ENCODE data around the gene CFAP61.

CFAP61 gene

DNA sequence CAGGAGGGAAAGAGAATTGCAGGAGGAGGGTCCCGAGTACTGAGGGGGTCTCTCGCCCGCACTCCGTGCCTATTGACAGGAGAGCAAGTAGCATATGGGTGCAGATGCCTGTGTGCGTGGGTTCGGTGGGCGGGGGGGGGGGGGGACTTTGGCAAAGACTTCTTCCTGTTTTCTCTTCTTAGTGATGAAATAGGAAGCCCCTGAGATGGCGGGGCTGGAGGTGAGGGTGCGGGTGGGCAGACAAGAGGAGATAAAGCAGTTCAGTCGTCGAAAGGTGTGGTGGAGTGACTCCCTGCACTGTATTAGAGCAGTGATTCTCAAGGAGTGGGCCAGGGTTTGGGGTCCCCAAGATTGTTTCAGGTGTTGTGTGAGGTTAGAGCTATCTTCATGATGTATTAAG, 31.4 kb upstream of the CFAP61 start:
- H3K9me3 ChIP-seq (ENCODE audit: insufficient read depth, low read depth, low read length) = no peaks in the 10 kb centered on the region
- H3F3A ChIP-seq (ENCODE audit: low read depth) = no peaks in the 10 kb centered on the region
- peak overlapping the region; percentile 89 for H3K4me2 ChIP-seq (ENCODE audit: low read depth, low read length, poor library complexity, severe bottlenecking)
- H2AFZ ChIP-seq (ENCODE audit: low read length) = no peak overlapping the region
- H3K4me3 ChIP-seq (ENCODE audit: low read length, poor library complexity, severe bottlenecking) = peak overlapping the region; percentile 94
- TF ChIP-seq EZH2phosphoT487 (IDR thresholded peaks at IDR 0.05; ENCODE audit: borderline replicate concordance) = no peak
- H3K9ac ChIP-seq (ENCODE audit: low read depth, low read length, poor library complexity, severe bottlenecking) = peak overlapping the region; percentile 86
- H3K4me1 ChIP-seq (ENCODE audit: insufficient read depth, low read length, poor library complexity, severe bottlenecking) = peaks cover 54% of the 10 kb centered on the region
- peaks cover 88% of the 10 kb centered on the region for H3K79me2 ChIP-seq (ENCODE audit: insufficient read depth, low read length)
- H4K20me1 ChIP-seq (ENCODE audit: insufficient read depth, low read length, poor library complexity, severe bottlenecking) = peaks cover 59% of the 10 kb centered on the region
- H3K9me2 ChIP-seq (replicated peaks; ENCODE audit: low read depth, low read length) = no peaks in the 10 kb centered on the region
- H3K27me3 ChIP-seq (ENCODE audit: insufficient read depth, low read length, poor library complexity, severe bottlenecking) = no peaks in the 10 kb centered on the region
- peaks cover 5% of the 10 kb centered on the region; the same call in 1 of the 2 replicates for H3K36me3 ChIP-seq (ENCODE audit: insufficient read depth, low read length)

- Histone ChIP-seq H2AFZ (ENCODE audit: low read length) (no peak overlapping the region), H3K9me2 (replicated peaks; ENCODE audit: low read depth, low read length) (no peaks in the 10 kb centered on the region), H3K9ac (ENCODE audit: low read depth, low read length, poor library complexity, severe bottlenecking) (no peak overlapping the region), H3K27me3 (ENCODE audit: insufficient read depth, low read length, poor library complexity, severe bottlenecking) (no peaks in the 10 kb centered on the region), H3K4me2 (ENCODE audit: low read depth, low read length, poor library complexity, severe bottlenecking) (peak overlapping the region; percentile 89), H3F3A (ENCODE audit: low read depth) (no peaks in the 10 kb centered on the region), H3K4me3 (ENCODE audit: low read length, poor library complexity, severe bottlenecking) (peak overlapping the region; percentile 12), H3K36me3 (ENCODE audit: insufficient read depth, low read length) (peaks cover 11% of the 10 kb centered on the region; the same call in 1 of the 2 replicates), H3K9me3 (ENCODE audit: insufficient read depth, low read depth, low read length) (no peaks in the 10 kb centered on the region), H4K20me1 (ENCODE audit: insufficient read depth, low read length, poor library complexity, severe bottlenecking) (peaks cover 59% of the 10 kb centered on the region), H3K79me2 (ENCODE audit: insufficient read depth, low read length) (peaks cover 97% of the 10 kb centered on the region), H3K4me1 (ENCODE audit: insufficient read depth, low read length, poor library complexity, severe bottlenecking) (peaks cover 54% of the 10 kb centered on the region)
- TF ChIP-seq EZH2phosphoT487 (IDR thresholded peaks at IDR 0.05; ENCODE audit: borderline replicate concordance) = no peak
- TF ChIP-seq, protein P1, sequence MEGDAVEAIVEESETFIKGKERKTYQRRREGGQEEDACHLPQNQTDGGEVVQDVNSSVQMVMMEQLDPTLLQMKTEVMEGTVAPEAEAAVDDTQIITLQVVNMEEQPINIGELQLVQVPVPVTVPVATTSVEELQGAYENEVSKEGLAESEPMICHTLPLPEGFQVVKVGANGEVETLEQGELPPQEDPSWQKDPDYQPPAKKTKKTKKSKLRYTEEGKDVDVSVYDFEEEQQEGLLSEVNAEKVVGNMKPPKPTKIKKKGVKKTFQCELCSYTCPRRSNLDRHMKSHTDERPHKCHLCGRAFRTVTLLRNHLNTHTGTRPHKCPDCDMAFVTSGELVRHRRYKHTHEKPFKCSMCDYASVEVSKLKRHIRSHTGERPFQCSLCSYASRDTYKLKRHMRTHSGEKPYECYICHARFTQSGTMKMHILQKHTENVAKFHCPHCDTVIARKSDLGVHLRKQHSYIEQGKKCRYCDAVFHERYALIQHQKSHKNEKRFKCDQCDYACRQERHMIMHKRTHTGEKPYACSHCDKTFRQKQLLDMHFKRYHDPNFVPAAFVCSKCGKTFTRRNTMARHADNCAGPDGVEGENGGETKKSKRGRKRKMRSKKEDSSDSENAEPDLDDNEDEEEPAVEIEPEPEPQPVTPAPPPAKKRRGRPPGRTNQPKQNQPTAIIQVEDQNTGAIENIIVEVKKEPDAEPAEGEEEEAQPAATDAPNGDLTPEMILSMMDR (conservative IDR thresholded peaks at IDR 0.05; ENCODE audit: low read length) = no peak
Measured at GRCh38 chr20:20021835-20022234, 30.5 kb upstream of the CFAP61 start.

DNA sequence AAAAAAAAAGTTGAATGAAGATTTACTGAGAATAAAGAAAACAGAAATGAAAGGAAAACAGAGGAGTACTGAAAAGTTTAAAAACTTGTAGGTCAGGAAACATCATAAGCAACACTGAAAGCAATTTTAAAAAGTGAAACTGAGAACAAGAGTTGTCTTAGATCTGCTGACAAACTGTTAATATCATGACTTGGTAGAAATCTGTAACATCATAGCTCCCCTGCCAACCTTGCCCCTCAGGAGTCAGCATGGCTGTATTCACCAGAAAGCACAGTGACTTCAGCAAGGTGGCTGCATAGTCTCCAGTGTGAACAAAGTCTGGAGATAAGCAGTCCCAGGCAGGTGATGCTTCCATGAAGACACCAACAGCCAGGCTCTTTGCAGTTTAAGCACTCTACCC, 29.8 kb upstream of the CFAP61 start:
- Histone ChIP-seq H3K79me2 (ENCODE audit: insufficient read depth, low read length) (peaks cover 97% of the 10 kb centered on the region), H4K20me1 (ENCODE audit: insufficient read depth, low read length, poor library complexity, severe bottlenecking) (peaks cover 56% of the 10 kb centered on the region), H3F3A (ENCODE audit: low read depth) (no peaks in the 10 kb centered on the region), H3K9me3 (ENCODE audit: insufficient read depth, low read depth, low read length) (no peaks in the 10 kb centered on the region), H3K9ac (ENCODE audit: low read depth, low read length, poor library complexity, severe bottlenecking) (peak overlapping the region; percentile 43), H3K4me2 (ENCODE audit: low read depth, low read length, poor library complexity, severe bottlenecking) (peak overlapping the region; percentile 89), H3K9me2 (replicated peaks; ENCODE audit: low read depth, low read length) (no peaks in the 10 kb centered on the region), H3K27me3 (ENCODE audit: insufficient read depth, low read length, poor library complexity, severe bottlenecking) (no peaks in the 10 kb centered on the region), H3K36me3 (ENCODE audit: insufficient read depth, low read length) (peaks cover 17% of the 10 kb centered on the region; the same call in 1 of the 2 replicates), H3K4me1 (ENCODE audit: insufficient read depth, low read length, poor library complexity, severe bottlenecking) (peaks cover 54% of the 10 kb centered on the region), H2AFZ (ENCODE audit: low read length) (no peak overlapping the region), H3K4me3 (ENCODE audit: low read length, poor library complexity, severe bottlenecking) (peak overlapping the region; percentile 12)
- TF ChIP-seq EZH2phosphoT487 (IDR thresholded peaks at IDR 0.05; ENCODE audit: borderline replicate concordance) = no peak
- TF ChIP-seq, protein P1 (conservative IDR thresholded peaks at IDR 0.05; ENCODE audit: low read length) = no peak

DNA sequence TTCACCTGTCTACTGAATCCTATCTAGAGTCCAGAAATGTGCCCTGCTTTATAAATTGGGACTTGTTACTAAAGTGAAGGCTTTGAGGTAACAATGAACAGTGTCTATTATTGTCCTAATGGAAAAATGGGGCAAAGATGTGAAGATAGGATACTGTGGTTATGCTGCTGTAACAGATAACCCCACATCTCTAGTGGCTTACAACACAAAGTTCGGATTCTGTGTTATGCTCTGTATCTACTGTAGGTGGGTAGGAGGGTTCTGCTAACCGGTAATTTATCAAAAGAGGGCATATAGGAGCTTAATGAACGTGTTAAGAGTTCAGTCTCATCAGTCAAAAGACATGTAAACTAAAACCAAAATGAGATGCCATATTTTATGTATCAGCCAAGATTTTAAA, 28.9 kb upstream of the CFAP61 start:
- H3K4me3 ChIP-seq (ENCODE audit: low read length, poor library complexity, severe bottlenecking) = no peak overlapping the region
- no peaks in the 10 kb centered on the region for H3K9me2 ChIP-seq (replicated peaks; ENCODE audit: low read depth, low read length)
- no peaks in the 10 kb centered on the region for H3F3A ChIP-seq (ENCODE audit: low read depth)
- peaks cover 47% of the 10 kb centered on the region for H4K20me1 ChIP-seq (ENCODE audit: insufficient read depth, low read length, poor library complexity, severe bottlenecking)
- H3K36me3 ChIP-seq (ENCODE audit: insufficient read depth, low read length) = peaks cover 25% of the 10 kb centered on the region; the same call in 1 of the 2 replicates
- H3K9me3 ChIP-seq (ENCODE audit: insufficient read depth, low read depth, low read length) = no peaks in the 10 kb centered on the region
- H2AFZ ChIP-seq (ENCODE audit: low read length) = no peak overlapping the region
- no peaks in the 10 kb centered on the region for H3K27me3 ChIP-seq (ENCODE audit: insufficient read depth, low read length, poor library complexity, severe bottlenecking)
- H3K79me2 ChIP-seq (ENCODE audit: insufficient read depth, low read length) = peaks cover 91% of the 10 kb centered on the region
- TF ChIP-seq, protein P1 (conservative IDR thresholded peaks at IDR 0.05; ENCODE audit: low read length) = no peak
- no peak for TF ChIP-seq EZH2phosphoT487 (IDR thresholded peaks at IDR 0.05; ENCODE audit: borderline replicate concordance)
- H3K4me2 ChIP-seq (ENCODE audit: low read depth, low read length, poor library complexity, severe bottlenecking) = peak overlapping the region; percentile 9
- H3K4me1 ChIP-seq (ENCODE audit: insufficient read depth, low read length, poor library complexity, severe bottlenecking) = peaks cover 48% of the 10 kb centered on the region
- no peak overlapping the region for H3K9ac ChIP-seq (ENCODE audit: low read depth, low read length, poor library complexity, severe bottlenecking)

All from Loucy (cell line).